Activated CD8-positive, alpha-beta memory T cell treated with anti-CD3 and anti-CD28 coated beads, Interleukin-2, amount 50 U/mL, for 4 hours (primary cell): ENCODE data around the gene RGMA.
"Not testable (repeated sequence)": the region's sequence is repeated elsewhere in the genome, so short reads cannot be mapped to it uniquely, and the experiment has no call there.

ENCODE experiments used
- DNase-seq: peaks from one replicate; pipeline ENCODE4 v3.0.0-alpha.2; 2020

RGMA gene

GRCh38 chr15:93065641-93066045, 23.4 kb downstream of the RGMA start:
- no peak for DNase-seq

- no peak for DNase-seq
Observed at GRCh38 chr15:93063796-93064690, 25.0 kb downstream of the RGMA start.

- DNase-seq = no peak
Observed at GRCh38 chr15:93063262-93063671, 25.7 kb downstream of the RGMA start.

- DNase-seq = not testable (repeated sequence)
Observed at GRCh38 chr15:93062628-93063261, 26.3 kb downstream of the RGMA start.

- no peak for DNase-seq
Observed at GRCh38 chr15:93060336-93061248, 28.4 kb downstream of the RGMA start.

GRCh38 chr15:93059442-93059841, 29.6 kb downstream of the RGMA start:
- no peak for DNase-seq

- DNase-seq = no peak
Observed at GRCh38 chr15:93058904-93059427, 30.0 kb downstream of the RGMA start.

- no peak for DNase-seq
Observed at GRCh38 chr15:93058128-93058527, 30.9 kb downstream of the RGMA start.

- DNase-seq = no peak
Observed at GRCh38 chr15:93057618-93058017, 31.4 kb downstream of the RGMA start.

- DNase-seq = no peak
Observed at GRCh38 chr15:93056836-93057235, 32.2 kb downstream of the RGMA start.

GRCh38 chr15:93055211-93055610, 33.8 kb downstream of the RGMA start:
- no peak for DNase-seq

- no peak for DNase-seq
Observed at GRCh38 chr15:93052090-93052879, 36.7 kb downstream of the RGMA start.

GRCh38 chr15:93051236-93052089, 37.5 kb downstream of the RGMA start:
- no peak for DNase-seq

- DNase-seq = no peak
Observed at GRCh38 chr15:93050648-93051047, 38.4 kb downstream of the RGMA start.

- DNase-seq = no peak
Observed at GRCh38 chr15:93049914-93050578, 39.0 kb downstream of the RGMA start.

GRCh38 chr15:93049233-93049632, 39.8 kb downstream of the RGMA start:
- DNase-seq = no peak

GRCh38 chr15:93048759-93049161, 40.3 kb downstream of the RGMA start:
- DNase-seq = no peak

GRCh38 chr15:93048426-93048721, 40.6 kb downstream of the RGMA start:
- DNase-seq = no peak

GRCh38 chr15:93047621-93048425, 41.2 kb downstream of the RGMA start:
- no peak for DNase-seq

GRCh38 chr15:93046721-93047120, 42.3 kb downstream of the RGMA start:
- DNase-seq = no peak
